B cell (primary cell): ENCODE measurements around the gene GPI.

Source experiments
- EZH2 ChIP-seq: IDR thresholded peaks from 2 replicates; pipeline ENCODE4 v1.6.1; 2012; ENCODE audit warnings: borderline replicate concordance, low read depth, mild to moderate bottlenecking, moderate library complexity, low read length; ENCODE audit not compliant: insufficient read depth, poor library complexity, severe bottlenecking
- TF ChIP-seq, protein P1 (sequence below): fragments of 200-600 bp; IDR thresholded peaks from one replicate; pipeline ENCODE4 v1.8.0; 2022; ENCODE audit warnings: antibody characterized with exemption, mild to moderate bottlenecking

GRCh38 chr19:34391813-34392212 is 26.8 kb downstream of the GPI start:
- TF ChIP-seq, protein P1, sequence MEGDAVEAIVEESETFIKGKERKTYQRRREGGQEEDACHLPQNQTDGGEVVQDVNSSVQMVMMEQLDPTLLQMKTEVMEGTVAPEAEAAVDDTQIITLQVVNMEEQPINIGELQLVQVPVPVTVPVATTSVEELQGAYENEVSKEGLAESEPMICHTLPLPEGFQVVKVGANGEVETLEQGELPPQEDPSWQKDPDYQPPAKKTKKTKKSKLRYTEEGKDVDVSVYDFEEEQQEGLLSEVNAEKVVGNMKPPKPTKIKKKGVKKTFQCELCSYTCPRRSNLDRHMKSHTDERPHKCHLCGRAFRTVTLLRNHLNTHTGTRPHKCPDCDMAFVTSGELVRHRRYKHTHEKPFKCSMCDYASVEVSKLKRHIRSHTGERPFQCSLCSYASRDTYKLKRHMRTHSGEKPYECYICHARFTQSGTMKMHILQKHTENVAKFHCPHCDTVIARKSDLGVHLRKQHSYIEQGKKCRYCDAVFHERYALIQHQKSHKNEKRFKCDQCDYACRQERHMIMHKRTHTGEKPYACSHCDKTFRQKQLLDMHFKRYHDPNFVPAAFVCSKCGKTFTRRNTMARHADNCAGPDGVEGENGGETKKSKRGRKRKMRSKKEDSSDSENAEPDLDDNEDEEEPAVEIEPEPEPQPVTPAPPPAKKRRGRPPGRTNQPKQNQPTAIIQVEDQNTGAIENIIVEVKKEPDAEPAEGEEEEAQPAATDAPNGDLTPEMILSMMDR = no peak
- TF ChIP-seq EZH2 = no peak
